Right renal cortex interstitium (tissue), 3 donors: ENCODE data around the gene MUC5B. TPM values are rescaled to one million over a fixed set of nuclear protein-coding genes. Genes with fewer than 3 reads are reported as not detected.
A peak's percentile ranks its signal among the peaks of the same experiment; 100 is the strongest.
"Not testable (repeated sequence)": the region's sequence is repeated elsewhere in the genome, so short reads cannot be mapped to it uniquely, and the experiment has no call there.

Experiments used
- DNase-seq, 3 donors: peaks; one replicate each; pipeline ENCODE4 v3.0.0-alpha.2; 2013; ENCODE audit warnings: low read depth in 3 of 3, low spot score in 2 of 3
- polyA plus RNA-seq, 3 donors: library from polyadenylated mRNA; unstranded; fragments of 120-200 nt; gene quantifications; one replicate each; pipeline ENCODE4 v1.2.1, GENCODE V29; 2013; ENCODE audit not compliant: insufficient read length in 3 of 3

MUC5B gene
- polyA plus RNA-seq, 3 donors, result under 0.01 to 0.01 TPM; not detected in 1

GRCh38 chr11:1202154-1202775, 20.6 kb upstream of the MUC5B start:
- no peak for DNase-seq

GRCh38 chr11:1202776-1203504, 19.9 kb upstream of the MUC5B start:
- peak in 1 of 3 donors; percentile 13 for DNase-seq

DNA sequence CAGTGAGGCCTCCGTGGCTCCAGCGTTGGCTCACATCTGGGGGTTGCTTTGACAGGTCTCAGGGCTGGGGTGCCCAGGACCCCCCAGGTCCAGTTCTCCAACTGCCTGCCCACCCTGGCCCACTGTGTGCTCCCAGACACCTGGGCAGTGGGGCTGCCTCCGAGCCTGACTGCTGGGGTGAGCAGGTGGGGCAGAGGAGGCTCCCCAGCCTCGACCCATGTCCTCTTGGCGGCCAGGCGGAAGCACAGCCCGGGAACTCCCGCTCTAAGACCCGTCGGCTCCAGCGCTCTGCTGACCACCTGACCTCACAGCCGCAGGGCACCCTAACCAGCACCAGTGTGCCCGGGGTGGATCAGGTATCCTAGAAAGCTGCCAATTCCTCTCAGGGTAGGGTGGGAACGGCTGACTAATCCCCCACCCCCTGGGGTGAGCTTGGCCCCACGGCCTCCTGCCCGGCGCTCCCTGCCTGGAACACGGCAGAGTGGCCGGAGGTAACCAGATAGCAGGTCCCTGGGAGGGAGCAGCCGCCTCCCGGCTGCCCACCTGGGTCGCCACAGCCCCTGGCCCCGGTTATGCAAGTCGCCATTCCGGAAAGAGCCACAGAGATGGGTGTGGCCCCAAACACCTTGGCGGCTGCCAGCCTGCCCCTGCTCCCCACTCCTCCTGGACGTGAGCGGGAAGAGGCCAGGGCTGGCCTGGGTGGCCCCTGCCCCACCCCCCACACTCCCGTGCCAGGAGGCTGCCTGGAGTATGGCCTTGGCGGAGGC, 19.2 kb upstream of the MUC5B start:
- DNase-seq, result no peak

- DNase-seq, result no peak
Measured at GRCh38 chr11:1204381-1205101, 18.3 kb upstream of the MUC5B start.

- DNase-seq, result no peak
Measured at GRCh38 chr11:1205121-1205986, 17.5 kb upstream of the MUC5B start.

- no peak for DNase-seq
Measured at GRCh38 chr11:1205987-1206331, 16.9 kb upstream of the MUC5B start.

DNA sequence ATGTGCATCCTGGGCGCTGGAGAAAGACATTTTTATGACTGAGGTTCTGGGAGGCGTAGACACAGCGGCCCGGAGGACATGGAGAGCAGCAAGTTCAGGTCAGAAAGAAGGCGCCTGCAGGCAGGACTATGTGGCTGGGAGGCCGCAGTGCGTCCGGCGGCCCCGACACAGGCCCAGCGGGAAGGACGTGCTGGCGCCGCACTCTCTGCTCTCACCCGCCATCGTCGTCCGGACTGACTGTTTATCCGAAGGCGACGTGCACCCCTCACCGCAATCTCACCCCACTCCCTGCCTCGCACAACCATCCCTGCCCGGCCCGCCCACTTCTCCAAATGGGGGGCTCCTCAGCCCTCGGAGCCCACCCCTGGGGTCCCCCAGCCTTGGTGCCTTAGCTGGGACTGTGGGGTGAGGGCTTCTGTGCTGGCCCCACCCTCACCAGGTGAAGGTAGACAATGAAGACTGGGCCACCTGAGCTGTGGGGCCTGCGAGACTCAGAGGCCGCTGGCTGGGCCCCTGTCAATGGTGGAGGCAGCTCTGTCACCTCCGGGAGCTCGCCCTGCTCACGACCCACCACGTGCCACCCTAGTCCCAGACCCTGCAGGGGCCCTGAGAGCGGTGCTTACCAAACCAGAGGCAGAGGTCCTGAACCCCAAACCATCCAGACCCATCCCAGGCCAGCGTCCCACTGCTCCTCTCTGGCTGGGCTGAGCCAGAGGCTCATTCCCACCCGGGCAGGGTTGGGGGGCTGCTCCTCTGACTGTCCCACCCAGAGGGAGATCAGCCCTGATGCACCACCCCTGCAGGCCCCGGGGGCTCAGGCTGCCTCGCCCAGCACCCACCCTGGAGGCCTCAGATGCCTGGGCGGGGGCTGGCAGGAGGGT, 16.2 kb upstream of the MUC5B start:
- no peak for DNase-seq

GRCh38 chr11:1207401-1208143, 15.3 kb upstream of the MUC5B start:
- DNase-seq, result no peak

DNA sequence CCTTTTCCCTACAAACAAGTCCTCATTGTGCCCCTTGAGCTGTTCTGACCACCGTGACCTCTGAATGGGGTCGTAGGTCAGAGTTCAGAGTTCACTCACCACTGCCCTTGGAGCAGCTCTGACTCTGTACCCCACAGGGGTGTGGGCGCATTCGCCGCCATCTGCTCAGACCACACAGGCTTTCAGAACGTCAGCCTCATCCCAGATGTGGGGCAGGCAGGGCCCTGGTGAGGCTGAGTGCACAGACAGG, 14.8 kb upstream of the MUC5B start:
- no peak for DNase-seq

GRCh38 chr11:1208394-1209261, 14.2 kb upstream of the MUC5B start:
- DNase-seq, result no peak

DNA sequence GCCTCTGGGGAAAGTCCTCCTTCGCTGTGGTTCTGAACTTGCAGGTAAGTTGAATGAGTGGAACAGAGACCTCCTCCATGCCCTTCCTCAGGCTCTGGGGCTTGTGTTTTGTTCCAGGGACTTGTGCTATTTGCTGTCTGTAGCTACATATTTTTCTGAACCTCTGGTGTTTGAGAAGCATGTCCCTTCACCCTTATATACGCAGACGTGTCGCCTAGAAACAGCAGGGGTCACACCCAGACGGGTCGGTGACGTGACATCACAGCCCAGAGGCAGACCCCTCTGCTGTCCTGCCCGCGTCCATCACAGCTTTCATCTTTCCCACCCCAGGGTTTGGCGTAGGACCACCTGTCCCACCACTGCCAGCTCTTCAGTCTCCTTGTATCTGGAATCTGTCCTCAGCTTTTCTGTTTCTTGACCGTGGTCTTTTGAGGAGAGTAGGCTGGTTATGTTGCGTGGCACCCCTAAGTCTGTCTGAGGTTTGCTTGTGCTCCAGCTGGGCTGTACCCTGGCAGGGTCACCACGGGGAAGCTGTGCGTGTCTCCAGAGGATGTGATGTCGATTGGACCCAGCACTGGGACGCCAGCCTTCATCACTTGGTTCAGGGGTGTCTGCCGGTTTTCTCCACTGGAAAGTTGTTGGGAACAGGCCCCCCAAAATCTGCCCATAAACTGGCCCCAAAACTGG, 13.4 kb upstream of the MUC5B start:
- DNase-seq, result no peak

- no peak for DNase-seq
Measured at GRCh38 chr11:1211838-1212237, 11.0 kb upstream of the MUC5B start.

GRCh38 chr11:1215826-1216225, 7.0 kb upstream of the MUC5B start:
- DNase-seq, result not testable (repeated sequence)

- DNase-seq, result no peak
Measured at GRCh38 chr11:1217151-1217550, 5.7 kb upstream of the MUC5B start.

DNA sequence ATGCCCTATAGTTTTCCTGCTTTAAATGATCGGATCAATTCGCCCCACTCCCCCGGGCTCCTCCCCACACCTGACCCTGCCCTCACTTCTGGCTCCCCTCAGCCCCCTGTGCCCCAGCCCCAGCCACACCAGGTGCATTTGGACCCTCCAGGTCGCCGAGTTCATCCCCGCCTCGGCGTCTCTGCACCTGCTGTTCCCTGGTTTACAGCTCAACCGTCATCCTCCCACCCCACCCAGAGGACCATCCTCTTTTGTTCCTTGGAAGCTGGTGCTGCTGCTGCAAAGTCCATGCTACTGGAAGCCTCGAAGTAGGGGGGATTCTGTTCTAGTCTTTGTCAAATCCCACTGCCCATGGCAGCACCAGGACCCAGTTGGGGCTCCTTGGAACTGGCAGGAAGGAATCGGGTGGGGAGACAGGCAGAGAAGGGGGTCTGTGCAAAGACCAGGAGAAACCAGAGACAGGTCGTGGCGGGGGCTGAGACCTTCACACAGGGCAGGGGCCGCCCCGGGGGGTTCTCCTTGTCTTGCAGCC, 4.5 kb upstream of the MUC5B start:
- no peak for DNase-seq

DNA sequence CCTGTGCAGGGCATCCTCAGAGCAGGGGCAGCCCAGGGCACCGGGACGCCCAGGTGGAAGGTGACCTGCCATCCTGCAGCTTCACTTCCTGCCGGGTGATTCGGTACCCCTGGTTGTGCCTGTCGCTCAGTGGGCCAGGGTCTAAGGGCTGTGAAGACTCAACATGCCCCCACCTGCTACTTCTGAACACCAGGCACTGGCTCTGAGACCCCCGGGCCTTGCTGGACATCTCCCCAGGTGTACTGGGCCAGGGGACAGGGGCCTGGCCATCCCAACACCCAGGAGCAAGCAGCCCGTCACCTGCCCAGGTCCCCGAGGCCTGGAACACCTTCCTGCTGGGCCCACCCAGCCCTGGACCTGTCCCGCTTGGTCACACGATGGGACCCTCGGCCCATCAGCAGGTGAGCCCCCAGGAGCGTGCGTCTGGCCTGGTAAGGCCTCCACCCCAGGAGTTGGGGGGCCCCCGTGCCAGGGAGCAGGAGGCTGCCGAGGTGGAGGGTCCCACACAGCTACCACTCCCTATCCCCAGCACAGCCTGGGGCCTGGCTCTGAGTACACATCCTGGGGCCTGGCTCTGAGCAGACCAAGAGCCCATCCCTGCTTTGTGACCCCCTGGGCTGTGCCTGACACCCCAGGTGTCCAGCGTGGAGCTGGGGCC, 3.9 kb upstream of the MUC5B start:
- DNase-seq, result no peak

- no peak for DNase-seq
Measured at GRCh38 chr11:1219446-1219833, 3.4 kb upstream of the MUC5B start.
